GM20000 (cell line): ENCODE results near the gene TBC1D5.
"Not testable (repeated sequence)": the region's sequence is repeated elsewhere in the genome, so short reads cannot be mapped to it uniquely, and the experiment has no call there.

Experiments
- DNase-seq: peaks from one replicate; pipeline ENCODE4 v3.0.0; 2012; ENCODE audit warnings: low spot score
- CTCF ChIP-seq: IDR thresholded peaks from 2 replicates; pipeline ENCODE4 v1.5.1; 2012; ENCODE audit warnings: mild to moderate bottlenecking, control low read depth; ENCODE audit errors: extremely low read depth, missing control alignments

Gene TBC1D5

GRCh38 chr3:17546500-17547255 is 195.8 kb downstream of the TBC1D5 start:
- TF ChIP-seq CTCF, result no peak
- no peak for DNase-seq

GRCh38 chr3:17544632-17545031 is 197.8 kb downstream of the TBC1D5 start:
- no peak for DNase-seq
- TF ChIP-seq CTCF, result no peak

GRCh38 chr3:17542591-17542990 is 199.8 kb downstream of the TBC1D5 start:
- DNase-seq, result no peak

GRCh38 chr3:17539436-17539835 is 203.0 kb downstream of the TBC1D5 start:
- no peak for TF ChIP-seq CTCF
- no peak for DNase-seq

More at GRCh38 chr3:17542591-17542990, 199.8 kb downstream of the TBC1D5 start:
- no peak for TF ChIP-seq CTCF

GRCh38 chr3:17535274-17535673 is 207.2 kb downstream of the TBC1D5 start:
- no peak for DNase-seq
- no peak for TF ChIP-seq CTCF

- DNase-seq, result not testable (repeated sequence)
Measured at GRCh38 chr3:17532446-17532845, 210.0 kb downstream of the TBC1D5 start.

GRCh38 chr3:17529677-17530076 is 212.8 kb downstream of the TBC1D5 start:
- TF ChIP-seq CTCF, result no peak
- DNase-seq, result no peak
